BE2C (cell line): ENCODE data around the gene MFSD11. TPM values are rescaled to one million over a fixed set of nuclear protein-coding genes. Genes with fewer than 3 reads are reported as not detected.

Source experiments
- DNase-seq: peaks from one replicate; pipeline ENCODE4 v3.0.0-alpha.2; 2020
- H3K27me3 ChIP-seq: fragments of 250-450 bp; sonication (Bioruptor Pico); 2 replicates; pipeline ENCODE4 v1.5.1; 2020; ENCODE audit warnings: mild to moderate bottlenecking
- H3K36me3 ChIP-seq: fragments of 250-450 bp; sonication (Bioruptor Pico); 2 replicates; pipeline ENCODE4 v1.5.1; 2020; ENCODE audit warnings: mild to moderate bottlenecking
- H3K4me1 ChIP-seq: fragments of 250-450 bp; sonication (Bioruptor Pico); 2 replicates; pipeline ENCODE4 v1.5.1; 2020
- H3K4me3 ChIP-seq: 2 replicates; pipeline ENCODE4 v1.5.1; 2011; ENCODE audit warnings: low read depth, low read length
- H3K9me3 ChIP-seq: fragments of 250-450 bp; sonication (Bioruptor Pico); 2 replicates; pipeline ENCODE4 v1.5.1; 2020
- CTCF ChIP-seq: IDR thresholded peaks from 2 replicates; pipeline ENCODE4 v1.5.1; 2012; ENCODE audit warnings: mild to moderate bottlenecking, low read depth, low read length
- polyA plus RNA-seq: library from polyadenylated mRNA; unstranded; fragments of >200 nt; gene quantifications from one replicate; pipeline ENCODE4 v1.2.1, GENCODE V29; 2012; ENCODE audit warnings: low read depth, missing spikeins; ENCODE audit not compliant: insufficient read length, insufficient read depth

MFSD11 gene
- polyA plus RNA-seq: 7.5 TPM

DNA sequence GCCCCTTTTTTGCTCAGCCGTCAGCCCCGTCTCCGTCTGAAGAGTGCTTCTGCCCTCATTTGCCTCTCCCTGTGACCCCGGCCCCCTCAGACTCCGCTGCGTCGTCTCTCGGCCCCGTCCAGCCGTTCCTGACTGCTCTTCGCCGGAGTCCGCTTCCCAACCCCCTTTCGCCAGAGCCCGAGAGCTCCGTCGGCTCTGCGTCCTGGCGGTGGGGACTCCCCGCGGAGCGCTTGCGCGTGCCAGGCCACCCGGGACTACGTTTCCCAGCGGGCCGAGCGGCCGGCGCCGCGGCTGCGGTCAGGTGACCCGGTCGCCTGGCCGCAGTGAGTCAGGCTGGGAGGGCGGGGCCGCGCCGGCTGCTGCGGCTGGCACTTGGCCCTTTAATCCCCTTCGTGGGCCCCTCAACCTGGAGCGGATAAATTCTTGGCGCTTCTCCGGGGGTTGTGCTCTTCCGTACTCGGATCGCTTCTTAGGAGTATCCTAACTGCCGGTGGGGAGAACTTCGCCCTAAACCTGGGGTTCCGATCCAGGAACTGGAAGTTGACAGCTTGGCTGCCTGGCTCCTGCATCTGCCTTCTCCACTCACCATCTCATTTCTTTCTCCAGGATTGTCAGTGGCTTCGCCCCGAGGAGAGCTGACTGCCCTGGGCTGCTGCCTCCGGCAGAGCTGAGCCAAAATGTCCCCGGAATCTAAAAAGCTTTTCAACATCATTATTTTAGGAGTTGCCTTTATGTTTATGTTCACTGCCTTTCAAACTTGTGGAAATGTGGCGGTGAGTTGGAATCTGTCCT is at the start of gene MFSD11:
MFSD11 (plus strand) TSS at position 444 of the 792 bp plus-strand sequence; CDS start at position 678, 234 bp downstream.
- Histone ChIP-seq H3K9me3 (no peaks in the 10 kb centered on the region), H3K4me1 (peaks cover 5% of the 10 kb centered on the region; the same call in 1 of the 2 replicates), H3K27me3 (no peaks in the 10 kb centered on the region), H3K36me3 (peaks cover 42% of the 10 kb centered on the region), H3K4me3 (peak within 1 kb of the TSS; percentile 94)
- TF ChIP-seq CTCF: no peak
- DNase-seq: peak; percentile 97

DNA sequence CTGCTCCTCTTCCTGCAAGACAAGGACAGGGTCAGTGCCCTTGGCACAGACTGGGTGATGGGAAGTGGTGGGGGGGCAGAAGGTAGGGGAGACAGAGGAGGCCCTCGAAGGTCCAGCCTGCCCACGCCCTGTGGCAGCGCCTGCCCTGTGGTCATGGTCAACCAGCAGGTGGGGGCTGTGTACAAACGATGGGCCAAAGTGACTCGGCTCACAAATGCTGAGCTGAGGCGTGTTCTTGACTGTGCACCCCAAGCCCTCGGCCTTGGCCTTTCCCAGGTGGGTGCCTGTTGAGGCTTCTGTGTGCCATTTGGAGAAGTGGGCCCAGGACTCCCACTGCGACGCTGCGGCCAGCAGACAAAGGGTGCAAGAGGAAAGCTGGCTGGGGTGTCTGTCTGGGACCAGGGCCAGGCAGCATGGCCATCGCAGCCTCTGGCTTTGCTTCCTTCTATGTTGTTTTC is 49.7 kb upstream of the MFSD11 start:
- Histone ChIP-seq H3K4me1 (peaks cover 28% of the 10 kb centered on the region), H3K36me3 (peaks cover 36% of the 10 kb centered on the region), H3K27me3 (no peaks in the 10 kb centered on the region), H3K4me3 (no peak overlapping the region), H3K9me3 (no peaks in the 10 kb centered on the region)
- no peak for TF ChIP-seq CTCF
- DNase-seq: no peak

GRCh38 chr17:76689859-76690258 is 48.1 kb upstream of the MFSD11 start:
- peaks cover 16% of the 10 kb centered on the region for H3K4me1 ChIP-seq
- no peak overlapping the region for H3K4me3 ChIP-seq
- H3K9me3 ChIP-seq: no peaks in the 10 kb centered on the region
- no peaks in the 10 kb centered on the region for H3K27me3 ChIP-seq
- no peak for DNase-seq
- peaks cover 25% of the 10 kb centered on the region for H3K36me3 ChIP-seq
- TF ChIP-seq CTCF: no peak

DNA sequence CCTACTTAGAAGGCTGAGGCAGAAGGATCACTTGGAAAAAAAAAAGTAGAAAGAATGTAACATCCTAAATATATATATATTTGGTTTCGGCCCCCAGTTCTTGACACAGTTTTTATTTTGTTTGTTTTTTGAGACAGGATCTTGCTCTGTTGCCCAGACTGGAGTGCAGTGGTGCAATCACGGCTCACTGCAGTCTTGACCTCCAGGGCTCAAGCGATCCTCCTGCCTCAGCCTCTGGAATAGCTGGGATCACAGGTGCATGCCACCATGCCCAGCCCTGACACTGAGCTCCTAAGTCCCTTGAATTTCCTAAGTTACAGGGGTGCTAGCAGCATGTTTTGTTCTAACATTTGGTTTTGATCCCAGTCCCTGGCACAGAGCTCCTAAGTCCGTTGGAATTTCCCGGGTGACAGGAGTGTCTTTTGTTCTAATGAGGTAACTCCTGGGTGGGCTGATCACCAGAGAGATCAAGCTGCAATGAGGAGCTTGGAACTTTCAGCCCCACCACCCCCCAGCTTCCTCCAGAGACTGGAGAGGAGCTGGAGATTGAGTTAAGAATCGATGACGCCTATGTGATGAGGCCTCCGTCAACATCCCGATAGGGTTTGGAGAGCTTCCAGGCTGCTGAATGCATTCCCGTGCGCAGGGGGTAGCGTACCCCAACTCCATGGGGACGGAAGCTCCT is 47.2 kb upstream of the MFSD11 start:
- no peak for TF ChIP-seq CTCF
- Histone ChIP-seq H3K9me3 (no peaks in the 10 kb centered on the region), H3K4me3 (no peak overlapping the region), H3K27me3 (no peaks in the 10 kb centered on the region), H3K36me3 (peaks cover 28% of the 10 kb centered on the region), H3K4me1 (peaks cover 16% of the 10 kb centered on the region)
- DNase-seq: no peak

DNA sequence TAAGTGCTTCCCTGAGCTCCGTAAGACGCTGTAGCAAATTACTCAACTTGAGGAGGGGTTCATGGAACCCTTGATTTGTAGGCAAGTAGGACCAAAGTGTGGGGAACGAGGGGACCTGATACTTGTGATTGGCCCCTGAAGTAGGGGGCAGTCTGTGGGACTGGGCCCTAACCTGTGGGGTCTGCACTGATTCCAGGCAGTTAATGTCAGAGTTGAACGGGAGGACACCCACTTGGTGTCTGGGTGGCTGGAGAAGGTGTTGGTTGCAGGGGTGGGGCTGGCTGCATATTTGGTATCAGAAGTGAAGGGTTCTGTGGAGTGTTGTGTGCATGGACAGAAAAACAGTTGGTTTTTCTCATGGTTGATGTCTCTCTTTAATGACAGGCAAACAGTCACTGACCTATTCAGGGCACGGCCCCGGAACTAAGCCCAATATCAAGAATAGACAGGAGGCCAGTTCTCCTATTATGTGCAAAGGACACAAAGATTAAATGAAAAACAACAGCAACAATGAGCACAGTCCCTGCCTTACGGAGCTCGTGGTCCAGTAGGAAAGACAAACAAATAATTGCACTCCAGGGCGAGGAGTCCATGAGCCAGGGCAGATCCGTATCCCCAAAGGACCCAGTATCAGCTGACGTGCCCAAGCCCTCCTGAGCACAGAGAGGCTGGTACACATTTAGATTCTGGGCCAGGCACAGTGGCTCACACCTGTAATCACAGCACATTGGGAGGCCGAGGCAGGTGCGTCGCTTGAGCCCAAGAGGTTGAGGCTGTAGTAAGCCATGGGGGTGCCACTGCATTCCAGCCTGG is 46.3 kb upstream of the MFSD11 start:
- Histone ChIP-seq H3K4me1 (peaks cover 21% of the 10 kb centered on the region), H3K4me3 (no peak overlapping the region), H3K9me3 (no peaks in the 10 kb centered on the region), H3K27me3 (no peaks in the 10 kb centered on the region), H3K36me3 (peaks cover 32% of the 10 kb centered on the region)
- DNase-seq: no peak
- TF ChIP-seq CTCF: no peak
